GM12864 (cell line): ENCODE data around the gene MRC2.

Source experiments
- DNase-seq: peaks from one replicate; pipeline ENCODE4 v3.0.0-alpha.2; 2011; ENCODE audit warnings: low read depth
- H3K4me3 ChIP-seq: 2 replicates; pipeline ENCODE4 v1.5.1; 2011; ENCODE audit warnings: mild to moderate bottlenecking, low read depth, low read length, control low read depth
- TF ChIP-seq, protein P1 (sequence below): IDR thresholded peaks from 2 replicates; pipeline ENCODE4 v1.5.1; 2011; ENCODE audit warnings: low read depth, mild to moderate bottlenecking, moderate library complexity, low read length, control low read depth, inconsistent platforms; ENCODE audit errors: missing control alignments

Gene MRC2

GRCh38 chr17:62727916-62728672 is 100.6 kb downstream of the MRC2 start:
- H3K4me3 ChIP-seq, result no peak overlapping the region
- DNase-seq, result no peak
- TF ChIP-seq, protein P1, sequence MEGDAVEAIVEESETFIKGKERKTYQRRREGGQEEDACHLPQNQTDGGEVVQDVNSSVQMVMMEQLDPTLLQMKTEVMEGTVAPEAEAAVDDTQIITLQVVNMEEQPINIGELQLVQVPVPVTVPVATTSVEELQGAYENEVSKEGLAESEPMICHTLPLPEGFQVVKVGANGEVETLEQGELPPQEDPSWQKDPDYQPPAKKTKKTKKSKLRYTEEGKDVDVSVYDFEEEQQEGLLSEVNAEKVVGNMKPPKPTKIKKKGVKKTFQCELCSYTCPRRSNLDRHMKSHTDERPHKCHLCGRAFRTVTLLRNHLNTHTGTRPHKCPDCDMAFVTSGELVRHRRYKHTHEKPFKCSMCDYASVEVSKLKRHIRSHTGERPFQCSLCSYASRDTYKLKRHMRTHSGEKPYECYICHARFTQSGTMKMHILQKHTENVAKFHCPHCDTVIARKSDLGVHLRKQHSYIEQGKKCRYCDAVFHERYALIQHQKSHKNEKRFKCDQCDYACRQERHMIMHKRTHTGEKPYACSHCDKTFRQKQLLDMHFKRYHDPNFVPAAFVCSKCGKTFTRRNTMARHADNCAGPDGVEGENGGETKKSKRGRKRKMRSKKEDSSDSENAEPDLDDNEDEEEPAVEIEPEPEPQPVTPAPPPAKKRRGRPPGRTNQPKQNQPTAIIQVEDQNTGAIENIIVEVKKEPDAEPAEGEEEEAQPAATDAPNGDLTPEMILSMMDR, result peak; percentile 32

DNA sequence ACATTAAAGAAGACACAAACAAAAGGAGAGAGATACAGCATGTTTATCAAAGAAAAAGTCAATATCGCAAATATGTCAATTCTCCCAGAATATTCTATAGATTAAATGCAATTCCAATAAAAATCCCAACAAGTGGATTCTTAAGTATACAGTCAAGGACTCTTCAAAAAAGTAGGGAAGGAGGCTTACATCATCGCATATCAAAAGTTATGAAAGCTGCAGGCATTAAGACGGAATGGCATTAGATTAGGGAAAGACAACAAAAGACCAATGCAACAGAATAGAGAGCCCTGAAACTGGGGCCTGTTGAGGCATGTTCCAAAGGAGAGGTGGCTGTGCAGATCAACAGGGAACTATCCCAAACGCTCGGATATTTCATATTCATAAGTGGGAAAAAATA is 104.7 kb downstream of the MRC2 start:
- no peak overlapping the region for H3K4me3 ChIP-seq
- no peak for DNase-seq
- TF ChIP-seq, protein P1, result no peak

- no peak for DNase-seq
- TF ChIP-seq, protein P1, result no peak
- no peak overlapping the region for H3K4me3 ChIP-seq
Observed at GRCh38 chr17:62735044-62735651, 107.7 kb downstream of the MRC2 start.

- TF ChIP-seq, protein P1, result no peak
- peak; percentile 30 for DNase-seq
- H3K4me3 ChIP-seq, result no peak overlapping the region
Observed at GRCh38 chr17:62737513-62737912, 110.0 kb downstream of the MRC2 start.

DNA sequence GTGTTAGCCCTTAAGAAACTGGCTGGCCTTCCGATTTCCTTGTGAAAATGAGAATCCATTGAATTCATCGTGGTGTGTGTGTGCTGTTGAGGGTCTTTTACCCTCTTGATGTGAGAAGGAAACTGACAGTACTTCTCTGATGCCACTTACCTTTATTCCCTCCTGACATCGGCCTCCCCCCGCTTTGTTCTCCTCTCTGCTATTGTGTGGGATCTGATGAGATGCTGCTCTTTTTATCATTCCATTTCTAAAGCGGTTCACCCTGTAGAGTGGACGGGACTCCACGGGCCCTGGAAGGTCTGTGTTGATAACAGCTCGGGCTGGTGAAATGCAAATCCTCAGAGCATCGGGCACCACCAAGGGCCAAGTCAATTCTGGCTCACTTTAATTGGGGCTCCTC is 110.8 kb downstream of the MRC2 start:
- no peak overlapping the region for H3K4me3 ChIP-seq
- TF ChIP-seq, protein P1, result no peak

GRCh38 chr17:62739645-62740388 is 112.3 kb downstream of the MRC2 start:
- no peak overlapping the region for H3K4me3 ChIP-seq
- DNase-seq, result no peak

More for the DNA sequence above, 110.8 kb downstream of the MRC2 start:
- no peak for DNase-seq

More at GRCh38 chr17:62739645-62740388, 112.3 kb downstream of the MRC2 start:
- TF ChIP-seq, protein P1, result no peak
